Muscle layer of colon (tissue), 2 donors: Measurements from ENCODE around the gene TTLL4.

Source experiments
- H3K27ac ChIP-seq: one replicate; pipeline ENCODE4 v1.7.0; 2013; ENCODE audit warnings: low read depth, mild to moderate bottlenecking, low read length, moderate library complexity
- H3K27me3 ChIP-seq, 2 donors: one replicate each; pipeline ENCODE4 v1.7.0; 2013; ENCODE audit warnings: low read length in 2 of 2, mild to moderate bottlenecking in 2 of 2; ENCODE audit not compliant: insufficient read depth in 2 of 2, control insufficient read depth in 1 of 2
- H3K36me3 ChIP-seq: one replicate; pipeline ENCODE4 v1.7.0; 2013; ENCODE audit warnings: mild to moderate bottlenecking, low read length; ENCODE audit not compliant: insufficient read depth
- H3K4me1 ChIP-seq: one replicate; pipeline ENCODE4 v1.7.0; 2013; ENCODE audit warnings: mild to moderate bottlenecking, low read length; ENCODE audit not compliant: insufficient read depth
- H3K4me3 ChIP-seq, 2 donors: one replicate each; pipeline ENCODE4 v1.7.0; 2013; ENCODE audit warnings: low read length in 2 of 2, low read depth in 1 of 2, mild to moderate bottlenecking in 1 of 2, moderate library complexity in 1 of 2
- H3K9ac ChIP-seq: one replicate; pipeline ENCODE4 v1.7.0; 2013; ENCODE audit warnings: low read length
- H3K9me3 ChIP-seq: one replicate; pipeline ENCODE4 v1.7.0; 2013; ENCODE audit warnings: mild to moderate bottlenecking, low read length
- donor health status: abdominal sarcoma.
- donor health status: Adenocarcinoma of cecum.

Gene TTLL4

GRCh38 chr2:218777276-218777990 is 66.8 kb downstream of the TTLL4 start:
- Histone ChIP-seq H3K36me3 (no peaks in the 10 kb centered on the region), H3K9ac (no peak overlapping the region), H3K27ac (no peak overlapping the region), H3K27me3 (peaks cover 0 to 5% of the 10 kb centered on the region in 2 donors), H3K4me1 (no peaks in the 10 kb centered on the region), H3K9me3 (no peaks in the 10 kb centered on the region), H3K4me3 (no peak overlapping the region)

GRCh38 chr2:218780046-218780445 is 69.4 kb downstream of the TTLL4 start:
- H3K27me3 ChIP-seq, result peaks cover 0 to 5% of the 10 kb centered on the region in 2 donors
- H3K9ac ChIP-seq, result no peak overlapping the region
- H3K36me3 ChIP-seq, result no peaks in the 10 kb centered on the region
- peaks cover 4% of the 10 kb centered on the region for H3K4me1 ChIP-seq
- H3K9me3 ChIP-seq, result no peaks in the 10 kb centered on the region
- no peak overlapping the region for H3K27ac ChIP-seq
- H3K4me3 ChIP-seq, result no peak overlapping the region

- H3K27me3 ChIP-seq, result peaks cover 0 to 5% of the 10 kb centered on the region in 2 donors
- H3K27ac ChIP-seq, result peak overlapping the region; percentile 73
- peak overlapping the region; percentile 47 for H3K9ac ChIP-seq
- H3K4me1 ChIP-seq, result peaks cover 4% of the 10 kb centered on the region
- H3K4me3 ChIP-seq, result peak overlapping the region; percentile 48 to 85
- no peaks in the 10 kb centered on the region for H3K36me3 ChIP-seq
- H3K9me3 ChIP-seq, result no peaks in the 10 kb centered on the region
Observed at GRCh38 chr2:218780851-218781690, 70.4 kb downstream of the TTLL4 start.

GRCh38 chr2:218781691-218782527 is 71.3 kb downstream of the TTLL4 start, which contains the start of gene CYP27A1:
Gene CYP27A1 (plus strand): TSS chr2:218782147. CDS start chr2:218782183, 36 bp downstream.
- peak within 1 kb of the TSS; percentile 48 to 85 for H3K4me3 ChIP-seq
- peaks cover 0 to 5% of the 10 kb centered on the region in 2 donors for H3K27me3 ChIP-seq
- peak within 1 kb of the TSS; percentile 47 for H3K9ac ChIP-seq
- H3K9me3 ChIP-seq, result no peaks in the 10 kb centered on the region
- H3K4me1 ChIP-seq, result peaks cover 4% of the 10 kb centered on the region
- H3K27ac ChIP-seq, result peak within 1 kb of the TSS; percentile 73
- H3K36me3 ChIP-seq, result no peaks in the 10 kb centered on the region

DNA sequence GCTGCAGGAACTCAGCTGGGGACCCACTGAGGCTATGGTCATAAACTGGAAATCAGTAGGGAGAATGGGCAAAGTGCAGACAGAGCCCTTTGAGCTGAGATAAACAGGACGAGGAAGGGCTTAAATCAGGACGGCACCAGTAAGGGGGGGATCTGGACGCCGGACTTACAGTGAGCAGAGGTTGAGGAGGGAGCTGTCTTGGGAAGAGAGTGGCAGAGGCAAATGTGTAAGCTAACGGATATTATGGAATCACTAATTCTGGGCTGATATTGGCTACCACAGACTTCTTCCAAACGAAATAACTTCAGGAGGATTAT is 71.9 kb downstream of the TTLL4 start:
- Histone ChIP-seq H3K4me1 (peaks cover 4% of the 10 kb centered on the region), H3K9ac (peak overlapping the region; percentile 47), H3K27ac (peak overlapping the region; percentile 73), H3K27me3 (peaks cover 0 to 5% of the 10 kb centered on the region in 2 donors), H3K4me3 (peak overlapping the region; percentile 48 to 85), H3K9me3 (no peaks in the 10 kb centered on the region), H3K36me3 (no peaks in the 10 kb centered on the region)

DNA sequence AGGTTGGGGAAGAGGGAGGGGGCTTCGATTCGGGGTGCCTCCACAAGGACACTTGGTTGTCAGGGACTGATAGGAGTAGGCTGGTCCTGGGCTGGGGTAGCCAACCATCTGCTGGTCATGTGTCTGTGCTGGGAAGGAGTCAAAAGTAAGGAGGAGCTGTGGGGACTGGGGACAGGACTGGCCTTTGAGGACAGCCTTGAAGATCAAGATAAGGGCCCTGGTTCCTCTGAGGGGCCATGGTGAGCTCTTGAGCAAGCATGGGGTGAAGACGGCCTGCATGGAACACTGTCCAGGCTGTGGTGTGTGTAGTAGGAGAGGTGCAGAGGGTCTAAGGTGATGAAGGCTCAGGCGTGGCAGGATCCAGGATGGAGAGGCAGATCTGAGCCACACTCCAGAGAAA is 73.1 kb downstream of the TTLL4 start:
- no peak overlapping the region for H3K9ac ChIP-seq
- peak overlapping the region in 1 of 2 donors; percentile 8 for H3K4me3 ChIP-seq
- no peaks in the 10 kb centered on the region for H3K36me3 ChIP-seq
- no peaks in the 10 kb centered on the region for H3K9me3 ChIP-seq
- H3K27me3 ChIP-seq, result peaks cover 0 to 5% of the 10 kb centered on the region in 2 donors
- peaks cover 4% of the 10 kb centered on the region for H3K4me1 ChIP-seq
- H3K27ac ChIP-seq, result no peak overlapping the region

DNA sequence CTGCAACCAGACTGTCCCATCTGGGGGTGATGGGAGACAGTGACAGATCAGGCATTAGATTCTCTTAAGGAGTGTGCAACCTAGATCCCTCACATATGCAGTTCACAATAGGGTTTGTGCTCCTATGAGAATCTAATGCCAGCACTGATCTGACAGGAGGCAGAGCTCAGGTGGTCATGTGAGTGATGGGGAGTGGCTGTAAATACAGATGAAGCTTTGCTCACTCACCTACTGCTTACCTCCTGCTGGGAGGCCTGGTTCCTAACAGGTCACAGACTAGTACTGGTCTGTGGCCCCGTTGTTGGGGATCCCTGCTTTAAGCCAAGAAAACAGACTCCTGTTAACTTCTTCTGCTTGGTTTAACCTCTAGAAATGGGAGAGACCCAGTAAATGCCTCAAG is 74.5 kb downstream of the TTLL4 start:
- H3K27ac ChIP-seq, result no peak overlapping the region
- H3K27me3 ChIP-seq, result peaks cover 0 to 5% of the 10 kb centered on the region in 2 donors
- H3K4me3 ChIP-seq, result no peak overlapping the region
- H3K9me3 ChIP-seq, result no peaks in the 10 kb centered on the region
- H3K36me3 ChIP-seq, result no peaks in the 10 kb centered on the region
- no peak overlapping the region for H3K9ac ChIP-seq
- peaks cover 4% of the 10 kb centered on the region for H3K4me1 ChIP-seq

GRCh38 chr2:218786133-218786532 is 75.5 kb downstream of the TTLL4 start:
- no peak overlapping the region for H3K9ac ChIP-seq
- peaks cover 4% of the 10 kb centered on the region for H3K4me1 ChIP-seq
- no peak overlapping the region for H3K27ac ChIP-seq
- H3K4me3 ChIP-seq, result no peak overlapping the region
- no peaks in the 10 kb centered on the region for H3K9me3 ChIP-seq
- H3K27me3 ChIP-seq, result peaks cover 0 to 5% of the 10 kb centered on the region in 2 donors
- no peaks in the 10 kb centered on the region for H3K36me3 ChIP-seq

GRCh38 chr2:218788529-218789255 is 78.1 kb downstream of the TTLL4 start:
- Histone ChIP-seq H3K36me3 (no peaks in the 10 kb centered on the region), H3K9ac (no peak overlapping the region), H3K4me3 (no peak overlapping the region), H3K27me3 (no peaks in the 10 kb centered on the region), H3K27ac (no peak overlapping the region), H3K9me3 (no peaks in the 10 kb centered on the region), H3K4me1 (peaks cover 4% of the 10 kb centered on the region)

DNA sequence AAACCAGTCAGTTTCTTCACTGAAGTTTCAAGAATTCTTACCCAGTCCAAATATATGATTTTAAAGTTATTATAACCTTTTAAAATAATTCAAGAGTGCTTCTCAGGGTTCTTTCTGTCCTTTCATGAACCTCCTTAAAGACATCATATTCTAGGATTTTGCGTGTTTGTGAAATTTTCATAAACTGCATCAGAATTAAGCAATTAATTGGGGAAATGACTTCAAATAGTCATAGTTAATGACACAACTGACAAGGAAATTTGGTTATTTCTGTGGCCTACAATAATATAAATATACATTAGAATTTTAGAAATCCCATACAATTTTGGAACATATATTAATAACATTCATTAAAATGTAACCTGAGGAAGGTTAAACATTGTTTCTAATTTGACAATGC is 81.8 kb downstream of the TTLL4 start:
- H3K27ac ChIP-seq, result no peak overlapping the region

More for the DNA sequence above, 81.8 kb downstream of the TTLL4 start:
- Histone ChIP-seq H3K36me3 (no peaks in the 10 kb centered on the region), H3K27me3 (no peaks in the 10 kb centered on the region), H3K9ac (no peak overlapping the region), H3K4me3 (no peak overlapping the region), H3K9me3 (no peaks in the 10 kb centered on the region), H3K4me1 (no peaks in the 10 kb centered on the region)
